NCI-H774 (cell line): ENCODE data around the gene MAP7D3.

Source experiments
- DNase-seq: peaks from one replicate; lab custom pipeline; 2025; lab: John Stamatoyannopoulos, UW

MAP7D3 gene

DNA sequence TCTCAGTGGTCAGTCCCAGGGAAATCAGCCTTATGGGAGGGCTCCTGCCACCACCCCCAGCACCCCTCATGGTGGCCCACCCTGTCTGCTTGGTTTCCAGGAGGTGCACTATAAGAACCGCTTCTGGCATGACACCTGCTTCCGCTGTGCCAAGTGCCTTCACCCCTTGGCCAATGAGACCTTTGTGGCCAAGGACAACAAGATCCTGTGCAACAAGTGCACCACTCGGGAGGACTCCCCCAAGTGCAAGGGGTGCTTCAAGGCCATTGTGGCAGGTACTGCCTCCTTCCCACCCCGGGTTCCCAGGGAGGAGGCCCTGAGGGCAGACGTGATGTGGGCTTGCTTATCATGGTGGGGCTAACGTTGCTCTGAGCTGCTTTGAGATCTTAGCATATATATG is 44.3 kb downstream of the MAP7D3 start:
- DNase-seq = no peak

DNA sequence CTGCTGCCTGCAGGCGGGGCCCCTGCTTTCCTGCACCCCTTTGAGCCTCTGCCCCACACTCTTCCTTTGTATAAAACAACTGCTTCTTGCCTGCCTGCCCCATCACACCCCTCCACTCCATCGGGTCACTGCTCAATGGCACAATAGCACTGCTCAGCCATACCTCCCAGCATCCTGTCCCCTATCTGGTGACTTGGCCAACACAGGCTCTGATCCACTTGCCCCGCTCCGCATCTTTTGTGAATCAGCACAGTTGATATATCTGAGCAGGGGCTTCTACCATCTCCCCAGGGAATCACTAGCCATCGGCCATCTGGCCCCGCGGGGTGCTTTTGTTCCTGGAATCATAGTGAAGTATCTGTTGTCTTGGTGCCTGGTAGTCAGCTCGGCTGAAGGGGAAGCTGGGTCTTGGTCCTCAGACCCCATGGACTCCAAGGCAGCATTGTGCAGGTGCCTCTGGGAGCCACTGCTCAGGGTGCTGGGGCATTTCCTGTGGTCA is 45.3 kb downstream of the MAP7D3 start:
- no peak for DNase-seq

DNA sequence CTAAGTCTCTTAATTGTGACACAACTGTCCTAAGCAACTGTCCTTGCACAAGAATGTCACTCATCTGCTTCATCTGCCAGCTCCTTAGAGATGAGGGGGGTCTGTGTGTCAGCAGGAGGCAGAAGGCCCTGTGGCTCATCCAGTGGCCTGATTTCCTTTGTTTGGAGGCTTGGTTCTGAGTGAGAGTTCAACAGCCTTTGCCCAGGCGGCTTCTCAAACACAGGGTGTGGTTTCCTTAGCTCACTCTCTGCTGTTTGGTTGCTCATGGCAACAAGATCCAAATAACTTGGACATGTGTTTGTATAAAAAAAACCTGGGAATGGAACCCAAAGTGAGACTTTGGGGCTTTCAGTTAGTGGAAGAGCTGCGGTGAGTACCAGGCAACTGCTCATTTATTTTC is 46.6 kb downstream of the MAP7D3 start:
- DNase-seq = no peak

DNA sequence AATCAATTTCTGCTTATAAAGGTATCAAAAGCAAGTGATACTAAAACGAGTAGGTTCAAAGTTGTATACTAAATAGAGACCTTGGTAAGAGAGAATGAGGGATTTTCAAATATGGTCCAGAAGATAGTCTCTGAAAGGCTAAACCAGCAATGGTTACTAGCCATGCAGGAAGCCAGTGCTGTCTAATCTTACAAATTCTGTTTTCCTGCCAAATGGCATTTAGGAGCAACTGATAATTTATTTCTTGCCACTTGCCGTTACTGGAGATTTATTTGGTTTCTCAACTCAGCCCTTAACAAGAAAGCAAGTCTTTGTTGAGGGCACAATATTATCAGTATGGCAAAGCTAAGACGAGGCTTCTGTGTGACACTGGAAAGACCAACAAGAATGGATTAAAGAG is 47.2 kb downstream of the MAP7D3 start:
- no peak for DNase-seq

DNA sequence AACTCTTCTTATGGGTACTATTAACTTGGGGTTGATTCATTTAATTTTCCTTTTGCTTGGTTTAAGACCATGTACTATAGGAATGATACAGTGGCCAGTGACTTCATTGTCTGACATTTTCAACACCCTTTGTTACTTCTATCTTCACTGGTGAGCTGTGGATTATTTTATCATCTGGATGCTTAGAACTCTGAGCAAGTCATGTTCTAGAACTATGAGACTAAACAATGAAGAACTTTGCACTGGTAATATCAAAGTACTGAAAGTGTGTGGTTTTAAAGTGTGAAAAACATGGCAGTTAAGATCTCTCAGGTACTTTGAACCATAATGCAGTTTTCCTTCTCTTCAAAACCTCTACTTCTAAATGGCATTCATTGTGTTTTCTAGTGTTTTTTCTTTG is 47.8 kb downstream of the MAP7D3 start:
- DNase-seq = no peak

DNA sequence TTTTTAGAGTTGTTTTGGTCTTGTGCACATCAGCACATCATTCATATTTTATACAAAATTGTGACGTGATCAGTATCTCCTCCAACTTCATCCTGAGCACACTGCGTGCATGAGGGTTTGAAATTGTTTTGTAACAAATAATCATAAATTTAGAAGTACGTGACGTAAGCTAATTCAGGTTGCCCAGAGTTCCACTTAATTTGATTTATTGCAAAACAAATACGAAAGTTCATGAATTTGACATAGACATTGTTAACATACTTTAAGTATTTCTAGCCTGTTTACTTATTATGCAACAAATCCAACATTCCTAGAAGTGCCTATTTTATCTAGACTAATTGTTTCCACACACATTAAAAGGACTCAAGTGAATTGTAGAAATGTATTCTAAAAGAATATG is 48.3 kb downstream of the MAP7D3 start:
- DNase-seq = no peak

DNA sequence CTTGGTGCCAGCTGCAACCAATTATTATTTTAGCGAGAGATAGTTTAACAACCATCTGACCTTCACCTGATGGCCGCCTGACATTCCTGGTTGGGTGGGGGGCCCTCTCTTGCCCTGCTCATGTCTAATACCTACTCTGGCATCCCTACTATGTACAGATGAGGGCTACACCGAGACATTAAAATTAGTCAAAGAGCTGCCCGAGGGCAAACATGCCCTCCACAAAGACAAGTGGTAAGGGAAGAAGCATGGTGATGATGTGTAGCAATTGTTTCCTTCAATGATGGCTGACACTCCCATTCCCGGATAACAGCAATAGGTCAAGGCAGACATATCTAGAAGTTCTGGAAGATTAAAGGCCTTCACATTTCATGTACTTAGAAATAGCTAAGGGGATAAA is 49.6 kb downstream of the MAP7D3 start:
- DNase-seq = no peak

DNA sequence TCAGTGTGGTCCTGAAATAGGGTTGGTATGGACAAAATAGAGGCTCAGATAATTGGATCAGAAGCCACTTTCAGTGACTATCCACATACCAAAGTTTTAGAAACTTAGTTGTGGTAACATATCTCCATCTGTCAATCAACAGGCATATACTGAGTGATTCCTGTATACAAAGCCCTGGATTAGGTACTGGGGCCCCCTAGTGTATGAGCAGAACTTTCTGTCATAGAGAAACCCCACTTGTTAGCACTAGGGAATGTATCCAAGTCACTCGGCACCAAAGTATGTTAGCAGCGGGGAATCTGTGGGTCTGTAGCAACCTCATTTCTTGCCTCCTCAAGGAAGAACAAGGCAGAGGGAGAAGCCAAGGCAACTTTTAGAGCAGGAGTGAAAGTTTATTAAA is 50.7 kb downstream of the MAP7D3 start:
- no peak for DNase-seq

DNA sequence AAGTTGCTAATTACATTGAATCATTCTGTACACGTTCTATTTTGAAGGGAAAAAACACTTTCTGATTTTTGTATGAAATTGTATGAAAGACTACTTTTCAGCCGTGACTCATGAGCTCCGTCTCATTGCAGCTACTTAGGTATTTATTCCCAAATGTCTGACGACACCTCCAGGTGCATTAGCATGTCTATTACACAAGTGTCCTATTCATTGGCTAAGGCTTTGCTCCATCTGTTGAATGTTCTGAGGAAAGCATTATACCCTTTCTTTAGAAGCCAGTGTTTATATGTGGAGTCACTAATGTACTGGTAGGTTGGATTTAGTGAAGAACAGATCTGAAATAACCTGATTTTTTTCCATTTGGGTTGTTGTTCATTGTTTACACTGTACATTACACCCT is 51.8 kb downstream of the MAP7D3 start:
- DNase-seq = no peak

DNA sequence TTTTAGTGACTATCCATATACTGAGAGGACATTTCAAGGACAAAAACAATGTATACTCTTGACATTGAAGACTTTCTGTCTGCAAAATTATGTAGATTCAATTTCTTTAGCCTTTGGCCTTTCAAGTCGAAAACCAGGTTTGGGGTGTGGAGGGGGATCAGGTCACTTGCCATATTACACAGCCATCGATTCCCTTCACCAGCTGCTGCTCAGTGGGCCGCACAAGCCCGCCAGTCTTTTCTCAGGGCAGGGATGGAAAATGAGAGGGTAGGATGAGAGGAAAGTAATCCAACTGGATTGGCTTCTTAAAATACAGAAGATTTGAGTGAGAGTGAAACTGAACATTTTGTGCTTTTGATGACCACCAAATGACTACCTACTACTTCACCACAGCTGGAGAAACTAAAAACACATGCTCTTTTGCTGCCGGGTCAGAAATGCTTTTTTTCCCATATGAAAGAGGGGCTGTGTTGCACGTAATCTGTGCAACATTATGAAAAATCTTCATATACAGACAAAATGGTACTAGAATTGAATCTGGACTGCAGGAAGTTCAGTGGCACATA is 52.4 kb downstream of the MAP7D3 start:
- no peak for DNase-seq

DNA sequence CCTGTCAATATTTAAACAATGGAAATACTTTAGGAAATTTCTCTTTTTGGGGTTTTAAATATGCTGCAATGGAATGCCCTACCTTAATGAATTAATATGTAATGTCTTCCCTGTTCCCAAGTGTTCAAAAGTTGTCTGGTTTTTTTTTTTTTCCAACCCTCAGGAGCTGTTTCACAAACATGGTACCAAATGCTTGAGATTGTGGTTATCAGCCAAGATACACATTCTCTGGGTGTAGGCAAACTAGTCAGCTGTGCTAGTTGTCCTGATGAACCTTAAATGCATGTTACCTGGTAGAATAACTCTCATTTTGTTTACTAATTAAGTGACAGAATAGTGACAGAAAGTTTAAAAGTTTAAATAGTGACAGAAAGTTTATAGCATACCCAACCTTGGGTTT is 53.2 kb downstream of the MAP7D3 start:
- DNase-seq = no peak

DNA sequence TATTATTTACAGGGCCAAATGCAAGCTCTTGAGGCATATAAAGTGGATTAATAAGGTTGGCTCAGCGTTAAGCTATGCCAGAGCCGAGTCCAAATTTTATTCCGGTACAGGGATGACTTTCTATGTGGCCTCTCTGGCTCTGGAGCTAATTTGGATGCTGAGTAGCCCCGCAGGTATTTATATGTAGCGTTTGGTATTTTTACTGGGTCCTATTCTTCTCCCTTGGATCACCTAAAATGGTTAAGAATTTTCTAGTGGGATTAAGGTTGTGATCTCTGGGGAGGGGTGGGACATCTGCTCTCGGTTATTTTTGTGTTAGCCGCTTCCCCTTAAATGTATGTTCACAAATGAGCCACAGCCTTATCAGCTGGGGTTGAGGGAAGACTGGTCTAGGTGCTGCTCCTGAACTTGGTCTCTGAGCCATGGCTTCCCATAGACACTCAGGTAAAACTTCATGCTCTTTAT is 54.5 kb downstream of the MAP7D3 start:
- no peak for DNase-seq

DNA sequence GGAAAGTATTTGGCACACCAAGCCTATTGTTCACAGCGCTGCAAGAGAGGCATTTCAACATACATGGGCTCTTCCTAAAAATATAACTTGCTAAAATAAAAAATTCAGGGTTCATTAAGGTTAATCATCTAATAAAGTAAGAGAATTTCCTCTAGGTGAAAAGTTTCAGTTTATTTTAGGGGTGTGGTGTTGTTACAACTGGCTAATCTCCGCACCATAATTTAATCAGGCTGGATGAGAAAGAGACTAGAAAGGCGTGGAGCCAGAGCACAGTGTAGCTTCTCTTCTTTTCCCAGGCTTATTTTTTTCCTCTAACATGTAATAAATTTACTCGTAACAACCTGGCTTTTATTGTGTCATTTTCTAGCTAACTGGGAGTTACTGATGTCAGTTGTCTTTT is 56.0 kb downstream of the MAP7D3 start:
- no peak for DNase-seq

DNA sequence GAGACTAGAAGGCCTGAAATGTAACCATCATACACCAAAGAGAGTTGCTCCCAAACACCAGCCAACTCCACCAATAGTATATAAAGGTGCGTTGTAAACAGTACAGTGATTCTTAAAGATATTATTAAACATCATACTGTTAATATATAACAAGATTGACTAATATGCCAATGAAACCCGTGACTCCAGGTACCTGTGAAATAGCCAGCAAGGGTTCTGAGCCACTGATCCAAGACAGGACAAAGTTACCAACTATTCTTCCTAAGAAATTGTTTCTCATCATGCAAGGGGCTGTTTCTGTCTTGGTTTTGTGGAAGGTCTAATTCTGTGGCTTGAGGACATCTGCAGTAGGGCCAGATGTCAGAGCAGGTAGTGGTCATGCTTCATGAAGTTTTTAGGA is 56.7 kb downstream of the MAP7D3 start:
- DNase-seq = no peak

DNA sequence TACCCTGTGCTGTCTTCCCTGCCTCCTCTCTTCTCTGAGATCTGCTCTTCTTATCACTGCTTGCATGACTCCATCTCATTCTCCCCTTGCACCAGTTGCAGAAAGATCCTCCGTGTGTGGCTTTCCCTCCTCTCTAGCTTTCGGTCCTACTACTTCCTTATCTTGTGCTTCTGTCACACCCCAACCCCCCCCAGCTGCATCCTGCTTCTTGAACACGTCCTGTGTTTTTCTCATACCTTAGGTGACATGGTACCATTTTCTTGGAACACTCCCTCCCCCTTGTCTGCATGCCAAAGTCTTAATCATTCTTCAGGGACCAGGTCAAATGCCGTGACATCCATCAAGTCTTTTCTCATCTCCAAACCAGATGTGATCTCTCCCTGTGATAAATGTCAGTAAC is 57.4 kb downstream of the MAP7D3 start:
- no peak for DNase-seq

DNA sequence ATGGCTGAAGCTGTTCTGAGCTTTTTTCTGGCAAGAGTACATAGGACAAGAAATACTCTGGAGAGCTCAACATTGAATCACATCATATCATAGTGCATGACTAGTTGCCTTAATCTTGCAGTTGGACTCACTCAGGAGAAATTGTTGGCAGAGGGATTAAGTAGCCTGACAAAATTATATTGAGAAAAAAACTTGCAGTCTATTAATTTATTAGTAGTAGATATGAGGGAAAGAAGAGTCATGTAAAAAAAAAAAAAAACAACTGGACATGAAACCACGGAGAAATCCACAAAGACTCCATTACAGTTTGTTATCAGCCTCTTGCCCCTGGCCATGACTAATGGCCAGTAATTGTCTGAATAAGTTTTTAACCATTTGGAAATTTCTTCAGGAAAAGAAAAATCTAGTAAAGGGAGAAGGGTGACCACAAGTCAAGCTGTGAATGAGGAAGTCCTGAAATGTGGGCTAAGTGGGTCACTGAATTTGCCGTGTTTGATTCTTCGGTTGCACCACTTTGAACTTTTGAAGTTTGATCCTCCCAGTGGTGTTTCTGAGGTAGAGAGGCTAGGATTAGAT is 58.3 kb downstream of the MAP7D3 start:
- DNase-seq = no peak

DNA sequence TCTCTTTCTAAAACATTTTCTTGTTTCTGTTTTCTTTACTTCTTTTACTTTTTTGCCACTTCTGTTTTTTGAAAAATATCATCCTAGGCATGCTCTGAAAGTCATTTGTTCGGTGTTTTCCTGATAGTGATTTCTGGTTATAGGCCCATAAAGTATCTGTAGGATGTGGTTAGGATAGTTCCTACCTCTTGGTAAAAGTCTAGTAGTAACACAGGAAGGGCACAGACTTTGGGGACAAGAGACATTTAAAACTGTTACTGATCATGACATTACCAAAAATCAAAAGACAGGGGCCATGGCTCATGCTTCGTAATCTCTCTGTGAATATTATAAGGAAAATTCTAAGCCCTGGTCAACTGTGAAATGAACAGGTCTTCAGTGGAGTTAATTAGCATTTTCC is 59.1 kb downstream of the MAP7D3 start:
- DNase-seq = no peak

DNA sequence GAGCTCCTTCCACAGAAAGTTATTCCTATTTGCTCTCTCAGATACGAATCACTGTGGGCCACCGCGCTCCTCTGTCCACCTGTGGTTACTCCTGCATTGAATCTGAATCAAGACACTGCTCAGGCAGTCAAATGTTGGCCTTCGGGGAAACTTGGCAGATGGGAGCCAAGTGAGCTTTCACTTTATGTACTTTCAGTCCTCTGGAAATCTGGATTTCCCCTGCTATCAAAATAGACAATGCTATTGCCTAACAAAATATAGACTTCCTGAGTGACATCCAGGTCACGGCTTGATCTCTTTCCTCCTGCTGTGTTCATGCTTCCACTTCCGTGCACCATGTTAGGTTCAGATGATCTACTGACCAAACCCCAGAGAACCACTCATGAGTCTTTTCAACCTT is 60.0 kb downstream of the MAP7D3 start:
- no peak for DNase-seq

DNA sequence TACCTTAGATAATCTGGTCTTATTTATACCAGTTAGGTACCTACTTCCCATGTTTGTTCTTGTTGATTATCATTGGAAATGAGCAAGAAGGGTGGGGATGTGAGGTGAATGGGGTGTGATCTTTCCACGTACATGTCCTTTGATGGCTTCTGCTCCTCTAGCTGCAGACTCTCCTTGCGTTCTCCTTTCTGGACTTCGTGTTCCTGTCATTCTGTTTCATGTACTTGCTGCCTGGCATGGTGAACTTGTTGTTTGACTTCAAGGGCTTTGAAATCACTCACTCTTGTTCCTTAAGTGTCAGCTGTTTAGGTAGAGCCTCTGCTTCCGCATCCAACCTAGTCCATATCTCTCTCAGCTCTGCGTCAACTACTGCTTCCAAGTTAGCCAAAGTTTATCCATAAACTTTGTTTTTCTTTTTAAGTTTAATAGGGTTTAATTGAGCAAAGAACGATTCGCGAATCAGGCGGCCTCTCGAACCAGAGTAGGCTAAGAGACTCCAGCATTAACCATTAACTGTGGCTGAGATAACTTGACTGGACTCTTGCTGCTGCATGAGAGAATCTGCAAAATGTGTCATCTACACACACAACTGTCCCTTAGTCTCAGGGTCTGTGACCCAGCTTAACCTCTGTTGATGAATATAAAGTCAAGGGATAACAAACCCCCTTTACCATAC is 61.0 kb downstream of the MAP7D3 start:
- no peak for DNase-seq

DNA sequence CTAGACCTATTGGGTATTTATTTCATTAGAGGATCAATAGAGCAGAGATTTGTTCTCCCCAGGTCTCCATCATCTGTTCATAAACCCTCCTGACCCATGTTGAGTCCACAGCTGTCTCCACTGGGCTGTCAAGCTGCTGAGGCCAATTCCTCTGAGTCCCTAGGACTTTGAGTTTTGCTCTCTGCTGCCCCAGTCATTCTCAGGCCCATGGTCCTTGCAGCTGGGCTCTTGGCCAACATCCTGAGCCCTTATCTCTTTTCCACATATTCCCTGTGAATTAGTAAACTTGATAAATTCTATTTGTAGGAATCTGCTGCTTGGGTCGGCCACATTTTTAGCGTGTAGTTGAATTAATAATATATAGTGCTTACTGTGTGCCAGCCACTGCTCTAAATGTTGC is 62.0 kb downstream of the MAP7D3 start:
- no peak for DNase-seq

DNA sequence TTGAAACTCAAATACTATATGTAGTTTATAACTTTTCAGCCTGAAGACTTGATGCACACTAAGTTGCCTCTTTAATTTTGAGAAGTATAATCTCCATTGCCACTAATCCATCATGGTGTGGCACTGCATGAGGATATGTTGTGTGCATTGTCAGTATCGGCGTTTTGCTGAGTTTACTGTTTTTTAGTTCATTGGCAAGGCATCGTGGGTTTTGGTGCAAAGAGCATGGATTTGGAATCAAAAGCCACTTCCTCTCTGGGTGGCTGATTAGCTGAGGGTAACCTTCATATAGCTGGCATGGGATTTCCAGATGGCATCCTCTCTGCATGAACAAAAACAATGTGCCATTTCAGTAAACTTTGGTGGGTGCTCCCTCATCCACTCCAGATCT is 65.2 kb downstream of the MAP7D3 start:
- no peak for DNase-seq

DNA sequence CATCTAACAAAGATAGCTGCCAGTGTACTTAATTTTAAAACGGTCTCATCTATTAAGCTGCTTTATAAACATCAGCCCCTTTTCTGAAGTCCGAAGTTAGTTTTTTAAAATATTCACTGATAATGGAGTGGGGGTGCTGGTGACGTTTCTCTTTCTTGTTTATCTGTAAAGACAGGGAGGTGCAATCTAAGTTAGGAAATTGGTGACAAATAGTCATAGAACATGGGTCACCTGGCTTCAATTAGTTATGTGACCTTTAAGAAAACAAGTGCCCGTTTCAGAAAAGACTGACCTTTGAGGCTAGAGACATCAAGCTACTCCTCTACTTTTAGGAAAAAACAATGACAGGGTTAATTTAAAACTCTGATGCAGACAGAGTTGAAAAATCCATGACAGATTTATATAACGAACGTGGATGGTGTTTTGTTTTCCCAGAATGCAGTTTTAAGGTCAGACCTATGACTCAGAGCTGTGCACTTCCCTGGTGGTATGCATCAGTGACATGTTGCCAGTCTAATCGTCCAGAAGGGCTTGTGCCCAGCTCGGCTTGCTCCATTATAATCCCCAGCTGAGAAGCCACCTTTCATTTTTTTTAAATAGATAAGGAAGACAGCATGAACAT is 65.7 kb downstream of the MAP7D3 start:
- DNase-seq = no peak

DNA sequence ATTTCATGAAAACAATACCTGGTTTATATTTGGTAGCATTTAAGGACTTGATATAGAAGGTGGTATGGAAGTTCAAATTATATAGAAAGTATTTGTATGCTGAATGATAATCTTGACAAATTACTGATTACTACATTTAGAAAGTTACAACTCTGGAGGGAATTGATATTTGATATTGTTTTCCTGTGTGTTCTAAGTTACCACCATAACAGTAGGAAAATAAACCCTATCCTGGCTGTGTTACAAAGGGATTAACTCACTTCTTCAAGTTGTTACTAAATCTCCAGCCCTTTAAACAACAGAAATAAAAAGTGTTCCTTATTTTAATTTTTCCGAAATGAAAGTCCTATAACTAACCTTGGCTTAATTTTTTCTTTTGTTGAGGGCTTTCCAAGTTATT is 67.3 kb downstream of the MAP7D3 start:
- no peak for DNase-seq
